Thyroid gland (tissue), 4 donors: ENCODE results near the gene CDC42SE1.

Experiments
- CTCF ChIP-seq, 6 experiments: fragments of 200-600 bp in 3 of 6; fragments of 450-650 bp in 3 of 6; sonication (generic) in 3 of 6; IDR thresholded peaks; one replicate each; pipeline ENCODE4 v1.5.1; 2016 to 2019; ENCODE audit warnings: antibody characterized with exemption in 6 of 6, mild to moderate bottlenecking in 2 of 6, inconsistent platforms in 1 of 6, moderate library complexity in 1 of 6
- POLR2A ChIP-seq, 2 donors: fragments of 450-650 bp; IDR thresholded peaks; one replicate each; pipeline ENCODE4 v1.6.1; 2017; ENCODE audit warnings: antibody characterized with exemption in 2 of 2, mild to moderate bottlenecking in 2 of 2, moderate library complexity in 1 of 2

DNA sequence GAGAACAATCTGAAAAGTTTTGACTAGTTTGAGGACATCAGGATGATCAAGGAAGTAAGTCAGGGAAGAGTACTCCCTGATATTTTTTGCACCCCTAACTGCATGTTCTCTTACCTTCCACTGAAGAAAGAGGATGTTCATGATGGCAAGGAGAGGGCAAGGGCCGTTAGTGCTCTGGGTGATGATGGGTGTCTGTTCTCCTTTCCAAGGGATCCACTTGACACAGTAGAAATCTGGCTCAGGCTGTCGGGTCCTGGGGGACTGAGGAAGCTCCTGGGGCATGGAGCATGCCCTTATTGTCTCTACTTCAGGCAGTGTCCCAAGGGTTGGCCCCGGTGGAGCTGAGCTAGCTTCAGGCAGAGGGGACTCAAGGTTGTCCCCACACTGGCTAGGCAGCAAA, 57.4 kb downstream of the CDC42SE1 start:
- TF ChIP-seq CTCF (IDR thresholded peaks at IDR 0.05) (no peak), POLR2A (IDR thresholded peaks at IDR 0.05) (no peak)
